ENCODE data around the gene REEP1. TPM values are rescaled to one million over a fixed set of nuclear protein-coding genes. Genes with fewer than 3 reads are reported as not detected.

Gene REEP1
- total RNA-seq, 1 experiment from 2014 or later: 0.23 TPM

GRCh38 chr2:86218124-86218523 lies 119.3 kb downstream of the REEP1 start:
- no peaks in the 10 kb centered on the region; the same call in 1 of the 2 replicates for H3K4me1 ChIP-seq (ENCODE audit: control insufficient read depth, insufficient read depth, low read length)
- CTCF ChIA-PET: no interaction called here
- POLR2A ChIA-PET: interaction anchor here (0.6 kb wide), 1 partner anchor 23 kb away, joined by 3 read pairs; no protein-coding TSS in a partner anchor
- no peak for DNase-seq (ENCODE audit: low read depth, low spot score)
- no peak for ATAC-seq
- H3K27me3 ChIP-seq (ENCODE audit: control insufficient read depth, insufficient read depth, low read length): no peaks in the 10 kb centered on the region
- TF ChIP-seq REST (IDR thresholded peaks at IDR 0.05; ENCODE audit: insufficient read depth in 1 of 2, low read depth in 2 of 2, low read length in 1 of 2) (no peak), SIN3A (IDR thresholded peaks at IDR 0.05; ENCODE audit: borderline replicate concordance, insufficient read depth, low read depth, low read length) (no peak), POLR2AphosphoS5 (IDR thresholded peaks at IDR 0.05; ENCODE audit: low read depth, low read length) (no peak), TCF7L2 (IDR thresholded peaks at IDR 0.05; ENCODE audit: low read depth, low read length) (no peak), CTCF (IDR thresholded peaks at IDR 0.05) (no peak)
- no peak overlapping the region for H3K4me3 ChIP-seq (ENCODE audit: low read depth in 2 of 2, low read length in 2 of 2)
- peaks cover 5% of the 10 kb centered on the region; the same call in 1 of the 2 replicates for H3K36me3 ChIP-seq (ENCODE audit: control insufficient read depth, insufficient read depth, low read length)
- intact Hi-C loops (cut with micrococcal nuclease; ENCODE audit: unreplicated experiment) (no loop called here), in situ Hi-C loops (cut with HindIII; ENCODE audit: low pct_unique_long_range_greater_than_20kb, low sequenced_read_pairs) (no loop called here)
- no peak overlapping the region for H3K27ac ChIP-seq (ENCODE audit: low read length)
- H3K9me3 ChIP-seq (ENCODE audit: control insufficient read depth, insufficient read depth, low read depth, low read length): no peaks in the 10 kb centered on the region
- BruUV-seq (replicated peaks): no TSS peak

GRCh38 chr2:86216575-86217555 lies 120.6 kb downstream of the REEP1 start:
- in situ Hi-C loops (cut with HindIII; ENCODE audit: low pct_unique_long_range_greater_than_20kb, low sequenced_read_pairs): no loop called here
- no peak for DNase-seq (ENCODE audit: low read depth, low spot score)

More at GRCh38 chr2:86216575-86217555, 120.6 kb downstream of the REEP1 start:
- no peak for ATAC-seq
- Histone ChIP-seq H3K4me1 (ENCODE audit: control insufficient read depth, insufficient read depth, low read length) (no peaks in the 10 kb centered on the region; the same call in 1 of the 2 replicates), H3K4me3 (ENCODE audit: low read depth in 2 of 2, low read length in 2 of 2) (no peak overlapping the region), H3K9me3 (ENCODE audit: control insufficient read depth, insufficient read depth, low read depth, low read length) (no peaks in the 10 kb centered on the region), H3K27me3 (ENCODE audit: control insufficient read depth, insufficient read depth, low read length) (no peaks in the 10 kb centered on the region), H3K36me3 (ENCODE audit: control insufficient read depth, insufficient read depth, low read length) (peaks cover 13% of the 10 kb centered on the region), H3K27ac (ENCODE audit: low read length) (no peak overlapping the region)
- TF ChIP-seq TCF7L2 (IDR thresholded peaks at IDR 0.05; ENCODE audit: low read depth, low read length): no peak
- TF ChIP-seq SIN3A (IDR thresholded peaks at IDR 0.05; ENCODE audit: borderline replicate concordance, insufficient read depth, low read depth, low read length): no peak
- TF ChIP-seq POLR2AphosphoS5 (IDR thresholded peaks at IDR 0.05; ENCODE audit: low read depth, low read length): no peak
- no peak for TF ChIP-seq CTCF (IDR thresholded peaks at IDR 0.05)
- TF ChIP-seq REST (IDR thresholded peaks at IDR 0.05; ENCODE audit: insufficient read depth in 1 of 2, low read depth in 2 of 2, low read length in 1 of 2): no peak
- no TSS peak for BruUV-seq (replicated peaks)
- ChIA-PET CTCF (no interaction called here), POLR2A (interaction anchor here (0.7 kb wide), 1 partner anchor 122 kb away, joined by 4 read pairs; no protein-coding TSS in a partner anchor)
- intact Hi-C loops (cut with micrococcal nuclease; ENCODE audit: unreplicated experiment): no loop called here

All from Panc1 (cell line).